GM12872 (cell line): Measurements from ENCODE around the gene NFKBIE.

Experiments used
- CTCF ChIP-seq: IDR thresholded peaks from 3 replicates; pipeline ENCODE4 v1.5.1; 2011; ENCODE audit warnings: low read depth, mild to moderate bottlenecking, low read length, moderate library complexity; ENCODE audit not compliant: insufficient read depth

NFKBIE gene

DNA sequence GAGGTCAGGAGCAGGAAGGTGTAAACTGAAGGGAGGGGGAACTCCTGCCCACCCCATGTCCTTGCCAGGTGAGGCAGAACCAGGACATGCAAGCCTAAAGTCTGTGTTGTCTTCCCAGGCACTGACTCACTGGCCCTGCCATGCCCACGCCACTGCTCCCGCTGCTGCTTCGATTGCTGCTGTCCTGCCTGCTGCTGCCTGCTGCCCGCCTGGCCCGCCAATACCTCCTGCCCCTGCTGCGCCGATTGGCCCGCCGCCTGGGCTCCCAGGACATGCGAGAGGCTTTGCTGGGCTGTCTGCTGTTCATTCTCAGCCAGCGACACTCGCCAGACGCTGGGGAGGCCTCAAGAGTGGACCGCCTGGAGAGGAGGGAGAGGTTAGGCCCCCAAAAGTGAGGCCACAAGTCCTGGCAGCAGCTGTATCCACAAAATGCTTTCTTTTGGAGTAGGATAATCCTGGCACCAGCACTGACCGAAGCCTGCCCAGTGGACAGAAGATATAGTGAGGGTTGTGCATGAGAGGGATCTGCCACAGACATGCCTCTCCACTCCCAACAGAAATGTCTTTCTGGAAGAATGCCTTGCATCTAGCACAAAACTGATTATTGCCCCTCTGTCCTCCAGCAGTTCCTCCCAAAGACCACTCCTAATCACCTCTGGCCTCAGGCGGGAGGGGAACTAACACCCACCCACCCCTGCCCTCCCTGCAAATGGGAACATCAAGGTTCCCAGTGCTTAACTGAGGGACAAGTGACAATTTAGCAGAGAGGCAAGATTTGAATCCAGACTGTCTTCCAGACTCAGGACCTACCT lies 47.8 kb downstream of the NFKBIE start:
- TF ChIP-seq CTCF = no peak

DNA sequence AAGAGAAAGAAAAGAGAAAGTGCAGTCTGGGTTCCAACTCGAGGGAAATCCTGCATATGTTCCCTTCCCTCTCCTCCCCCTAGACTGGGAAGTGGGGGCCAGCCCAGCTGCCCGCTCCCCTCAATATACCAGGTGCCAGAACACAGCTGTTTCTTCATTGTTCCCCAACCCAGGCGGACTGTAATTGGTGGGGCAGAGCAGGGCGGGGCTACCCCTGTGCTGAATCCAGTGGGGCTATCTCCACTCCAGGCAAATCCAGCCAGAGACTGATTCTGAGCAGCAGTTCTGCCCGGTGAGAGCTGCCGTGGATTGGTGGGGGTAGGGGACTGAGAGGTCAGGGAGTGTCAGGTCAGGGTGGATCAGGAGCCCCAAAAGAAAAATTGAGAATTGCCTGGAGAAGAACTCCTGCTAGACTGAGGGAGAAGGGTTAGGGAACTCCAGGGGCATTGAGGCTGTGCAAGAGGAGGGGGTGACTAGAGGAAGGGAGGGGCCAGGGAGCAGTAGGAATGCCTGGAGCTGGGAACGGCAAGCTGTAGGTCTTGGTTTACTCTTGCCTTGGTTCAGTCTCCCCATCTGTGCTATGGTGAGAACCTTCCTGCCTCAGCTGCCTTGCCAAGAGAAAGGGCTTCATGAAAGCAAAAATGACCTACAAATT lies 48.5 kb downstream of the NFKBIE start, which contains the start of gene MYMX:
MYMX (plus strand) TSS at position 250 of the 655 bp plus-strand sequence. CDS start 546 bp downstream, outside the sequence.
- no peak for TF ChIP-seq CTCF

DNA sequence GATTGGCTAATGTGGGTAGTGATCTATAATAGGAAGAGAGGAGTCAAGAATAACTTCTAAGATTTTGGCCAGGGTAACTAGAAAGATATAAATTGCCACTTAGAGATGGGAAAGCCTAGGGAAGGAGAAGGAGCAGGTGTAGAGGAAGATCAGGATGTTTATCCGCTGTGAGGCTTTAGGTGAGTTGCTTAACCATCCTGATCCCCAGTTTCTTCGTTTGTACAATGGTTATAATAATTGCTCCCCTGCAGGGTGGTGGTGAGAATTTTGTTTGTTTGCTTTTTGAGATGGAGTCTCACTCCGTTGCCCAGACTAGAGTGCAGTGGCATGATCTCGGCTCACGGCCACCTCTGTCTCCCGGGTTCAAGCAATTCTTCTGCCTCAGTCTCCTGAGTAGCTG lies 51.0 kb downstream of the NFKBIE start:
- no peak for TF ChIP-seq CTCF

- TF ChIP-seq CTCF = no peak
Measured at GRCh38 chr6:44211284-44211683, 54.1 kb downstream of the NFKBIE start.
